Testis (tissue), 3 donors: Measurements from ENCODE around the gene CNTROB. TPM values are rescaled to one million over a fixed set of nuclear protein-coding genes. Genes with fewer than 3 reads are reported as not detected.

ENCODE experiments used
- polyA plus RNA-seq: library from polyadenylated mRNA; stranded (reverse); fragments of 350-450 nt; fragmentation: Illumina TruSeq; extraction: RNeasy Lipid Tissue Mini Kit (QIAGEN cat#74804); gene quantifications from one replicate; pipeline ENCODE4 v1.2.3, GENCODE V29; 2014; ENCODE audit warnings: low read depth, low replicate concordance; ENCODE audit not compliant: insufficient read depth
- small RNA-seq, 2 donors: library from RNA; depleted of rRNA; stranded (forward); fragments of <200 nt; gene quantifications; one replicate each; pipeline ENCODE3, GENCODE V24; 2016
- total RNA-seq, 2 donors: library from RNA; depleted of rRNA; stranded (reverse); fragments of >200 nt; gene quantifications; one replicate each; pipeline ENCODE4 v1.2.3, GENCODE V29; 2016

Gene CNTROB
- total and polyA plus RNA-seq, 3 donors from 2014 or later, result 79.2 to 153 (median 111) TPM

Small RNAs within 50 kb of the gene (small RNA-seq; reads per million reads assigned to genes)
- 28.0 to 45.2 reads per million in 2 donors for gene SCARNA21

Other genes with a start within 250 kb of the CNTROB start
- 10 to 100 TPM; 45.0 to 47.1 TPM for gene TP53, start 244.7 kb upstream of the CNTROB start, total RNA-seq
- gene TP53, start 244.7 kb upstream of the CNTROB start, polyA plus RNA-seq, result 32.1 TPM
- gene WRAP53, start 243.7 kb upstream of the CNTROB start, total RNA-seq, result 10 to 100 TPM; 10.5 to 11.3 TPM
- gene WRAP53, start 243.7 kb upstream of the CNTROB start, polyA plus RNA-seq, result 12.0 TPM
- 1 to 10 TPM in 1 of 2 donors, under 1 TPM in 1; 0.93 to 2.0 TPM for gene EFNB3, start 227.0 kb upstream of the CNTROB start, total RNA-seq
- 3.5 TPM for gene EFNB3, start 227.0 kb upstream of the CNTROB start, polyA plus RNA-seq
- 10 to 100 TPM; 11.7 to 22.7 TPM for gene DNAH2, start 214.5 kb upstream of the CNTROB start, total RNA-seq
- gene DNAH2, start 214.5 kb upstream of the CNTROB start, polyA plus RNA-seq, result 24.9 TPM
- gene KDM6B, start 98.0 kb upstream of the CNTROB start, total RNA-seq, result 10 to 100 TPM; 38.0 to 41.8 TPM
- 27.8 TPM for gene KDM6B, start 98.0 kb upstream of the CNTROB start, polyA plus RNA-seq
- 1 to 10 TPM; 4.6 to 7.4 TPM for gene TMEM88, start 77.1 kb upstream of the CNTROB start, total RNA-seq
- 6.8 TPM for gene TMEM88, start 77.1 kb upstream of the CNTROB start, polyA plus RNA-seq
- gene NAA38, start 74.6 kb upstream of the CNTROB start, total RNA-seq, result 10 to 100 TPM; 72.3 to 83.1 TPM
- 102 TPM for gene NAA38, start 74.6 kb upstream of the CNTROB start, polyA plus RNA-seq
- gene CYB5D1, start 74.2 kb upstream of the CNTROB start, total RNA-seq, result 10 to 100 TPM in 1 of 2 donors, 1 to 10 TPM in 1; 9.9 to 10.1 TPM
- gene CYB5D1, start 74.2 kb upstream of the CNTROB start, polyA plus RNA-seq, result 12.8 TPM
- 100 to 1,000 TPM; 111 to 123 TPM for gene CHD3, start 43.4 kb upstream of the CNTROB start, total RNA-seq
- 62.3 TPM for gene CHD3, start 43.4 kb upstream of the CNTROB start, polyA plus RNA-seq
- gene RNF227, start 15.9 kb upstream of the CNTROB start, total RNA-seq, result 10 to 100 TPM; 16.2 to 27.9 TPM
- gene RNF227, start 15.9 kb upstream of the CNTROB start, polyA plus RNA-seq, result 6.5 TPM
- gene KCNAB3, start 2.4 kb upstream of the CNTROB start, total RNA-seq, result 1 to 10 TPM; 4.3 to 5.2 TPM
- gene KCNAB3, start 2.4 kb upstream of the CNTROB start, polyA plus RNA-seq, result 3.3 TPM
- gene TRAPPC1, start 260 bp upstream of the CNTROB start, total RNA-seq, result 10 to 100 TPM; 76.1 to 96.1 TPM
- gene TRAPPC1, start 260 bp upstream of the CNTROB start, polyA plus RNA-seq, result 115 TPM
- gene GUCY2D, start 70.4 kb downstream of the CNTROB start, total RNA-seq, result 1 to 10 TPM; 1.3 to 1.7 TPM
- gene GUCY2D, start 70.4 kb downstream of the CNTROB start, polyA plus RNA-seq, result 2.4 TPM
- 1 to 10 TPM in 1 of 2 donors, under 1 TPM in 1; 0.79 to 2.2 TPM for gene ALOX15B, start 106.9 kb downstream of the CNTROB start, total RNA-seq
- gene ALOX15B, start 106.9 kb downstream of the CNTROB start, polyA plus RNA-seq, result 1.8 TPM
- under 1 TPM; 0.87 to 0.99 TPM for gene ALOX12B, start 155.5 kb downstream of the CNTROB start, total RNA-seq
- gene ALOX12B, start 155.5 kb downstream of the CNTROB start, polyA plus RNA-seq, result 1.1 TPM
- gene ALOXE3, start 186.3 kb downstream of the CNTROB start, total RNA-seq, result 1 to 10 TPM; 2.2 to 4.3 TPM
- gene ALOXE3, start 186.3 kb downstream of the CNTROB start, polyA plus RNA-seq, result 2.7 TPM
- gene HES7, start 191.9 kb downstream of the CNTROB start, total RNA-seq, result under 1 TPM in 1 of 2 donors, not detected in 1; 0.31 TPM
- 0.25 TPM for gene HES7, start 191.9 kb downstream of the CNTROB start, polyA plus RNA-seq
- gene PER1, start 220.2 kb downstream of the CNTROB start, total RNA-seq, result 100 to 1,000 TPM in 1 of 2 donors, 10 to 100 TPM in 1; 96.0 to 119 TPM
- gene PER1, start 220.2 kb downstream of the CNTROB start, polyA plus RNA-seq, result 55.1 TPM
- gene VAMP2, start 230.7 kb downstream of the CNTROB start, total RNA-seq, result 10 to 100 TPM; 66.3 to 76.5 TPM
- 116 TPM for gene VAMP2, start 230.7 kb downstream of the CNTROB start, polyA plus RNA-seq
- 10 to 100 TPM; 17.2 to 23.2 TPM for gene TMEM107, start 244.2 kb downstream of the CNTROB start, total RNA-seq
- gene TMEM107, start 244.2 kb downstream of the CNTROB start, polyA plus RNA-seq, result 31.8 TPM